HepG2 (cell line): ENCODE data around the gene JAM2. TPM values are rescaled to one million over a fixed set of nuclear protein-coding genes. Genes with fewer than 3 reads are reported as not detected.

Experiments used
- ATAC-seq: fragments of 200-7000 bp; cut with Tn5 transposase; 3 replicates; pipeline ENCODE4 v1.9.1; 2020; ENCODE audit warnings: mild to moderate bottlenecking, moderate library complexity
- BruUV-seq: library from RNA; stranded (reverse); fragments of 400-500 nt; replicated peaks from 2 replicates; lab custom pipeline; 2021; lab: Mats Ljungman, UMichigan
- CTCF ChIA-PET: fragments of 300-600 bp; formaldehyde crosslinking; extraction: SDS; loops from one replicate; lab custom pipeline; 2021; ENCODE audit warnings: low total read pairs, inconsistent platforms, low intra/inter-chr PET ratio; lab: Yijun Ruan, JAX
- POLR2A ChIA-PET: fragments of 350-600 bp; sonication (Branson Sonifier 250); formaldehyde crosslinking; loops from one replicate; lab custom pipeline; 2020; ENCODE audit warnings: antibody characterized with exemption, inconsistent platforms; lab: Yijun Ruan, JAX
- DNase-seq: peaks from one replicate; pipeline ENCODE4 v3.0.0-alpha.2; 2015; ENCODE audit warnings: low spot score
- FAIRE-seq: peaks from 3 replicates; lab custom pipeline; 2011; peaks lifted over from hg19 to GRCh38; lab: Jason Lieb, UNC
- H2AFZ ChIP-seq: one replicate; pipeline ENCODE4 v1.6.1; 2011; ENCODE audit warnings: low read length, inconsistent platforms
- H3K27ac ChIP-seq: fragments of 300-600 bp; 3 replicates; pipeline ENCODE4 v1.8.0; 2011; ENCODE audit warnings: mixed run types, mild to moderate bottlenecking, mixed read lengths, low read length, inconsistent platforms; ENCODE audit not compliant: insufficient read depth; ENCODE audit errors: extremely low read length
- H3K27me3 ChIP-seq, 2 experiments: fragments of 200-600 bp in 1 of 2; 2 replicates in 1 of 2; 3 replicates in 1 of 2; pipeline versions ENCODE4 v1.6.0 to v1.8.0; 2011; ENCODE audit warnings: low read length in 2 of 2, mild to moderate bottlenecking in 2 of 2, moderate library complexity in 2 of 2, inconsistent platforms in 1 of 2; ENCODE audit not compliant: insufficient read depth in 2 of 2, control insufficient read depth in 1 of 2
- H3K36me3 ChIP-seq, 2 experiments: fragments of 200-600 bp in 1 of 2; replicated peaks in 1 of 2; 2 replicates in 1 of 2; 3 replicates in 1 of 2; pipeline versions ENCODE4 v1.5.1 to v1.8.0; 2011; ENCODE audit warnings: low read length in 2 of 2, inconsistent platforms in 1 of 2; ENCODE audit not compliant: insufficient read depth in 2 of 2, control insufficient read depth in 1 of 2
- H3K4me1 ChIP-seq: 2 replicates; pipeline ENCODE4 v1.5.1; 2012; ENCODE audit warnings: low read length, inconsistent platforms; ENCODE audit not compliant: insufficient read depth
- H3K4me2 ChIP-seq: 2 replicates; pipeline ENCODE4 v1.6.0; 2011; ENCODE audit warnings: low read depth, low read length, inconsistent platforms
- H3K4me3 ChIP-seq, 3 experiments: fragments of 200-600 bp in 1 of 3; sonication (generic), shearing (Covaris generic) in 1 of 3; replicated peaks in 1 of 3; 2 replicates each; pipeline ENCODE4 v1.5.1; 2011 to 2016; ENCODE audit warnings: low read length in 3 of 3, inconsistent platforms in 2 of 3, low read depth in 2 of 3, mild to moderate bottlenecking in 2 of 3, control low read depth in 1 of 3, mixed read lengths in 1 of 3; ENCODE audit not compliant: insufficient read depth in 1 of 3
- H3K79me2 ChIP-seq: one replicate; pipeline ENCODE4 v1.6.1; 2011; ENCODE audit warnings: low read length, inconsistent platforms; ENCODE audit not compliant: insufficient read depth
- H3K9ac ChIP-seq: 2 replicates; pipeline ENCODE4 v1.6.0; 2011; ENCODE audit warnings: mild to moderate bottlenecking, low read depth, low read length, inconsistent platforms; ENCODE audit not compliant: insufficient read depth
- H3K9me3 ChIP-seq: 2 replicates; pipeline ENCODE4 v1.5.1; 2012; ENCODE audit warnings: mild to moderate bottlenecking, low read length
- H4K20me1 ChIP-seq: 2 replicates; pipeline ENCODE4 v1.6.0; 2011; ENCODE audit warnings: inconsistent platforms, mild to moderate bottlenecking, low read length, moderate library complexity; ENCODE audit not compliant: insufficient read depth
- CBX5 ChIP-seq: sonication (generic); formaldehyde crosslinking; IDR thresholded peaks from 2 replicates; pipeline ENCODE4 v1.4.0; 2020; ENCODE audit warnings: missing genetic modification reagents, borderline replicate concordance
- CREB1 ChIP-seq, 2 experiments: fragments of 450-650 bp in 1 of 2; IDR thresholded peaks; 2 replicates each; pipeline ENCODE4 v1.6.1; 2016 to 2017; ENCODE audit warnings: control low read depth in 1 of 2, mild to moderate bottlenecking in 1 of 2, missing compliant biosample characterization in 1 of 2, missing genetic modification characterization in 1 of 2
- HBP1 ChIP-seq: IDR thresholded peaks from 2 replicates; pipeline ENCODE4 v1.6.1; 2016; ENCODE audit warnings: low read depth, control low read depth
- KLF9 ChIP-seq: IDR thresholded peaks from 2 replicates; pipeline ENCODE4 v1.6.1; 2016; ENCODE audit warnings: low read depth
- NBN ChIP-seq: fragments of 450-650 bp; conservative IDR thresholded peaks from 2 replicates; pipeline ENCODE4 v1.6.1; 2017
- NCOA2 ChIP-seq: sonication (generic); formaldehyde crosslinking; IDR thresholded peaks from 2 replicates; pipeline ENCODE4 v1.8.0; 2022; ENCODE audit warnings: inconsistent platforms
- RBM22 ChIP-seq: fragments of 200-400 bp; formaldehyde crosslinking; optimal IDR thresholded peaks from 2 replicates; pipeline ENCODE3; 2017; ENCODE audit warnings: mild to moderate bottlenecking, low read length, moderate library complexity
- ZBTB20 ChIP-seq: sonication (generic); formaldehyde crosslinking; IDR thresholded peaks from 2 replicates; pipeline ENCODE4 v1.8.1; 2023; ENCODE audit warnings: missing genetic modification reagents, low read depth, mild to moderate bottlenecking, borderline replicate concordance
- ZBTB42 ChIP-seq: sonication (generic); formaldehyde crosslinking; IDR thresholded peaks from 2 replicates; pipeline ENCODE4 v1.5.0; 2020; ENCODE audit warnings: mild to moderate bottlenecking, missing genetic modification reagents
- WGBS: methylation state at CpG from one replicate; pipeline ENCODE4 v1.1.6; 2017; ENCODE audit warnings: low lambda C conversion rate; 5-methylcytosine and 5-hydroxymethylcytosine counted together
- in situ Hi-C: cut with HindIII; loops from 2 replicates; pipeline ENCODE4 v1.10.0; 2017; ENCODE audit warnings: low pct_unique_long_range_greater_than_20kb; ENCODE audit not compliant: extremely low pct_ligation_motif_present
- intact Hi-C: fragments of 100-400 bp; cut with micrococcal nuclease; formaldehyde crosslinking; loops from one replicate; pipeline ENCODE4 v1.10.0; 2022; ENCODE audit not compliant: unreplicated experiment
- polyA plus RNA-seq, 8 experiments: library from polyadenylated mRNA; depleted of rRNA in 3 of 8; stranded (reverse) in 7 of 8; unstranded in 1 of 8; fragments of >200 nt; fragmentation: Illumina TruSeq in 4 of 8; extraction: Trizol in 4 of 8; gene quantifications; 2 replicates each; pipeline versions ENCODE4 v1.2.1 to v1.2.3, GENCODE V29; 2011 to 2016; ENCODE audit warnings: low read depth in 4 of 8, missing spikeins in 1 of 8, mixed read lengths in 1 of 8; ENCODE audit not compliant: insufficient read depth in 1 of 8
- total RNA-seq, 5 experiments: library from RNA; depleted of rRNA; stranded (reverse); fragments of >200 nt; fragmentation: Illumina TruSeq; extraction: Trizol; gene quantifications; 2 replicates each; pipeline ENCODE4 v1.2.3, GENCODE V29; 2016; ENCODE audit warnings: low read depth in 1 of 5
- TF ChIP-seq, protein P1 (sequence below): sonication (generic); formaldehyde crosslinking; IDR thresholded peaks from 2 replicates; pipeline ENCODE4 v1.4.0; 2020; ENCODE audit warnings: missing genetic modification reagents

JAM2 gene
- total and polyA plus RNA-seq, 2 of the 13 experiments (the other 11 are each of a cell fraction or from before 2014, with no cell fraction given): 0.07 TPM; not detected in 1

DNA sequence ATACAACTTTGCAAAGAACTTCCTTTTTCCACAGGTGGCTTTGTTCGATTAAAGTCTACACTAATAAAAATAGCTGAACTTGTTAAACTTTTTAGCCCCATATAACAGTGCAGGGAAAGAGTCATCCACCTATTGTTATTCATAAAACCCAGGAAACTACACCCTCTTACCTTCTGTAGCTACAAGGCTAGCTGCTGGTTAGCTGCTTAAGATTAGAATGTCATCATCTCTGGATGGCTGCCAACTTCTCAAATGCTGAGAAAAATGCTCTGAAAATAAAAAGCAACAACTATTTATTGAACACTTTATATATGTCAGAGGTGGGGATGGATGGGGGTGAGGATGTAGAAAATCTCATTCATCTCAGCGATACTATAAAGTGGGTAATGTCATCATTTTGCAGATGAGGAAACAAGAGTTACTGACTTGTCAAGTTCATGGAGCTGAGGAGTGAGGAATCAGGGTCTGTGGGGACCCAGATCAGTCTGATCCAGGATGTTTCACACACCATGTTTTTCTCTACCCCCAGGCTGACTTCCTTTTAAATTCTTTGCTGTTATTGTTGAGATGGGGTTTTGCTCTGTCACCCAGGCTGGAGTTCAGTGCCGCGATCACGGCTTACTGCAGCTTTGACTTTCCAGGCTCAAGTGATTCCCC, 78.6 kb downstream of the JAM2 start (continued):
- no peak for TF ChIP-seq CBX5 (CRISPR knock-in tag)
- no peak for TF ChIP-seq ZBTB20 (CRISPR knock-in tag)

DNA sequence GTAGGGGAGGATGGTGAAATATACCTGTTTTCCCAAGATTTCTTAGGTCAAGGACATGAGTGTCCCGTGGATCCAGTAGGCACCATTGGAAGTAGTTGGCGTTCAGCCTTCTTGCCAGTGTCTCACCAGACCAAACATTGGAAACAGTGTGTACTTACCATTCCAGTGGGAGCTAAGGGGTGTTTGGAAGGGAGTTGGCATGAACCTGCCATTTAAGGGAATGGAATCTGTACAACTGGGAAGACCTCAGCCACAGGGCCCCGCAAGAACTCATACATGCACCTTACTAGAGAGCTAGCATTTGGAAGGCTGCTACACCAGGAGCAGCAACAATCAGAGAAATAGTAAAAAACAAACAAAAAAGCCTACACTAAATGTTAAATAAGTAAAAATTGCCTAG, 82.9 kb downstream of the JAM2 start:
- DNase-seq: no peak
- H3K4me3 ChIP-seq: no peak overlapping the region
- no peaks in the 10 kb centered on the region for H3K4me1 ChIP-seq
- TF ChIP-seq RBM22 (peak; percentile 60), NCOA2 (CRISPR knock-in tag) (no peak)
- no peaks in the 10 kb centered on the region for H3K9me3 ChIP-seq
- in situ Hi-C loops: no loop called here
- H3K36me3 ChIP-seq: peaks cover 9 to 48% of the 10 kb centered on the region in 2 experiments
- BruUV-seq: no TSS peak
- no peaks in the 10 kb centered on the region for H3K79me2 ChIP-seq
- CTCF ChIA-PET: no interaction called here
- H3K27ac ChIP-seq: no peak overlapping the region
- H3K4me2 ChIP-seq: no peak overlapping the region
- POLR2A ChIA-PET: interaction anchor here (2.2 kb wide), 1 partner anchor 13 kb away, joined by 8 read pairs; the partner anchor contains the start of genes ATP5PF and GABPA
- H4K20me1 ChIP-seq: no peaks in the 10 kb centered on the region
- H3K27me3 ChIP-seq: no peaks in the 10 kb centered on the region
- no peak overlapping the region for H3K9ac ChIP-seq
- FAIRE-seq: no peak
- WGBS: 98% methylated on average over 3 of the region's 3 CpGs
- intact Hi-C loops: no loop called here
- no peak overlapping the region for H2AFZ ChIP-seq
- ATAC-seq: no peak; the same call in 2 of the 3 replicates

GRCh38 chr21:25722631-25723030, 83.6 kb downstream of the JAM2 start:
- no TSS peak for BruUV-seq
- ATAC-seq (no peak), DNase-seq (no peak), FAIRE-seq (no peak)
- no peak overlapping the region for H3K4me3 ChIP-seq
- H3K9me3 ChIP-seq: no peaks in the 10 kb centered on the region
- H3K36me3 ChIP-seq: peaks cover 14 to 54% of the 10 kb centered on the region in 2 experiments
- POLR2A ChIA-PET: interaction anchor here (2.2 kb wide), 1 partner anchor 12 kb away, joined by 8 read pairs; the partner anchor contains the start of genes ATP5PF and GABPA
- H2AFZ ChIP-seq: no peak overlapping the region
- H3K27me3 ChIP-seq: no peaks in the 10 kb centered on the region
- intact Hi-C loops: no loop called here
- H4K20me1 ChIP-seq: no peaks in the 10 kb centered on the region
- CTCF ChIA-PET: no interaction called here
- in situ Hi-C loops: no loop called here
- H3K4me2 ChIP-seq: no peak overlapping the region
- no peaks in the 10 kb centered on the region for H3K79me2 ChIP-seq
- H3K4me1 ChIP-seq: no peaks in the 10 kb centered on the region
- H3K27ac ChIP-seq: no peak overlapping the region
- 97% methylated on average over 3 of the region's 3 CpGs for WGBS
- no peak for TF ChIP-seq NBN
- TF ChIP-seq KLF9 (CRISPR knock-in tag): no peak
- TF ChIP-seq CREB1 (IDR thresholded peaks at IDR 0.05): no peak
- no peak for TF ChIP-seq CREB1 (CRISPR knock-in tag; IDR thresholded peaks at IDR 0.05)
- no peak for TF ChIP-seq HBP1 (CRISPR knock-in tag)
- TF ChIP-seq ZBTB42 (CRISPR knock-in tag): no peak
- TF ChIP-seq, protein P1, sequence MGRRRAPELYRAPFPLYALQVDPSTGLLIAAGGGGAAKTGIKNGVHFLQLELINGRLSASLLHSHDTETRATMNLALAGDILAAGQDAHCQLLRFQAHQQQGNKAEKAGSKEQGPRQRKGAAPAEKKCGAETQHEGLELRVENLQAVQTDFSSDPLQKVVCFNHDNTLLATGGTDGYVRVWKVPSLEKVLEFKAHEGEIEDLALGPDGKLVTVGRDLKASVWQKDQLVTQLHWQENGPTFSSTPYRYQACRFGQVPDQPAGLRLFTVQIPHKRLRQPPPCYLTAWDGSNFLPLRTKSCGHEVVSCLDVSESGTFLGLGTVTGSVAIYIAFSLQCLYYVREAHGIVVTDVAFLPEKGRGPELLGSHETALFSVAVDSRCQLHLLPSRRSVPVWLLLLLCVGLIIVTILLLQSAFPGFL (CRISPR knock-in tag): no peak
- H3K9ac ChIP-seq: no peak overlapping the region
